T-cell (primary cell): ENCODE measurements around the gene SYT2. TPM values are rescaled to one million over a fixed set of nuclear protein-coding genes. Genes with fewer than 3 reads are reported as not detected.
"Not testable (repeated sequence)": the region's sequence is repeated elsewhere in the genome, so short reads cannot be mapped to it uniquely, and the experiment has no call there.

Experiments
- ATAC-seq, 4 experiments: fragments of 200-7000 bp in 3 of 4; fragments of 150-1000 bp in 1 of 4; cut with Tn5 transposase; replicated peaks in 1 of 4; 1 replicate in 3 of 4; 2 replicates in 1 of 4; pipeline ENCODE4 v1.10.0; 2021; ENCODE audit warnings: moderate library complexity in 3 of 4, mild to moderate bottlenecking in 2 of 4, moderate number of reproducible peaks in 1 of 4
- CTCF ChIA-PET, 2 donors: fragments of 300-600 bp; sonication (Branson Sonifier 250); formaldehyde crosslinking; loops; one replicate each; lab custom pipeline; 2022; ENCODE audit warnings: antibody characterized with exemption in 2 of 2; lab: Charles Lee
- POLR2A ChIA-PET, 2 donors: fragments of 300-600 bp; sonication (Branson Sonifier 250); formaldehyde crosslinking; loops; one replicate each; lab custom pipeline; 2022; ENCODE audit warnings: antibody characterized with exemption in 2 of 2; lab: Charles Lee
- DNase-seq, 35 experiments: peaks; one replicate each; pipeline versions ENCODE4 v3.0.0 to v3.0.0-alpha.2; 2013 to 2023
- H3K27ac ChIP-seq: one replicate; pipeline ENCODE4 v1.5.1; 2013; ENCODE audit warnings: low read length
- H3K27me3 ChIP-seq, 2 experiments: replicated peaks in 1 of 2; 1 replicate in 1 of 2; 2 replicates in 1 of 2; pipeline versions ENCODE4 v1.6.1 to v1.7.0; 2013; ENCODE audit warnings: low read length in 1 of 2, mixed read lengths in 1 of 2; ENCODE audit not compliant: control insufficient read depth in 2 of 2, insufficient read depth in 2 of 2; ENCODE audit errors: extremely low read depth in 1 of 2
- H3K36me3 ChIP-seq, 2 donors: 1 replicate in 1 of 2; 2 replicates in 1 of 2; pipeline versions ENCODE4 v1.6.1 to v1.7.0; 2013; ENCODE audit warnings: low read length in 1 of 2; ENCODE audit not compliant: control insufficient read depth in 2 of 2, insufficient read depth in 1 of 2; ENCODE audit errors: extremely low read depth in 1 of 2
- H3K4me1 ChIP-seq, 2 experiments: 1 replicate in 1 of 2; 2 replicates in 1 of 2; pipeline versions ENCODE4 v1.6.1 to v1.7.0; 2013; ENCODE audit warnings: low read length in 2 of 2, mixed read lengths in 1 of 2; ENCODE audit not compliant: insufficient read depth in 2 of 2, control insufficient read depth in 1 of 2; ENCODE audit errors: extremely low read depth in 1 of 2
- H3K4me3 ChIP-seq, 2 donors: 1 replicate in 1 of 2; 2 replicates in 1 of 2; pipeline versions ENCODE4 v1.5.1 to v1.7.0; 2013; ENCODE audit warnings: mild to moderate bottlenecking in 2 of 2, low read length in 1 of 2, moderate library complexity in 1 of 2; ENCODE audit not compliant: control insufficient read depth in 1 of 2; ENCODE audit errors: extremely low read depth in 1 of 2
- H3K9me3 ChIP-seq: 2 replicates; pipeline ENCODE4 v1.7.0; 2013
- H3K27ac Mint-ChIP-seq, 2 donors: one replicate each; pipeline ENCODE4 v1.8.0; 2020 to 2021; ENCODE audit warnings: mild to moderate bottlenecking in 2 of 2, mixed read lengths in 2 of 2
- H3K27me3 Mint-ChIP-seq, 2 donors: one replicate each; pipeline ENCODE4 v1.8.0; 2021 to 2022; ENCODE audit warnings: mixed read lengths in 2 of 2
- H3K36me3 Mint-ChIP-seq: one replicate; pipeline ENCODE4 v1.8.0; 2021; ENCODE audit warnings: mixed read lengths
- H3K4me1 Mint-ChIP-seq, 3 donors: one replicate each; pipeline ENCODE4 v1.8.0; 2020 to 2022; ENCODE audit warnings: mixed read lengths in 3 of 3, mild to moderate bottlenecking in 1 of 3
- H3K4me3 Mint-ChIP-seq, 3 donors: one replicate each; pipeline ENCODE4 v1.8.0; 2020 to 2022; ENCODE audit warnings: mild to moderate bottlenecking in 3 of 3, mixed read lengths in 3 of 3, moderate library complexity in 3 of 3
- H3K9me3 Mint-ChIP-seq, 3 donors: one replicate each; pipeline ENCODE4 v1.8.0; 2020 to 2022; ENCODE audit warnings: mixed read lengths in 3 of 3
- WGBS: methylation state at CpG from one replicate; pipeline ENCODE4 v1.1.5; 2013; ENCODE audit warnings: missing lambda C conversion rate; ENCODE audit not compliant: insufficient coverage; 5-methylcytosine and 5-hydroxymethylcytosine counted together
- total RNA-seq, 35 experiments: library from RNA in 6 of 35; stranded (reverse) in 6 of 35; fragments of 120-200 nt in 1 of 35; gene quantifications; one replicate each; pipeline versions ENCODE4 v1.2.1 to v1.2.4 and lab custom pipeline; 2013 to 2026

SYT2 gene
- total RNA-seq, 5 donors from 2014 or later (not counting 1 experiment from before 2014, with no cell fraction given): 0.03 to 0.07 (median 0.06) TPM; not detected in 2

DNA sequence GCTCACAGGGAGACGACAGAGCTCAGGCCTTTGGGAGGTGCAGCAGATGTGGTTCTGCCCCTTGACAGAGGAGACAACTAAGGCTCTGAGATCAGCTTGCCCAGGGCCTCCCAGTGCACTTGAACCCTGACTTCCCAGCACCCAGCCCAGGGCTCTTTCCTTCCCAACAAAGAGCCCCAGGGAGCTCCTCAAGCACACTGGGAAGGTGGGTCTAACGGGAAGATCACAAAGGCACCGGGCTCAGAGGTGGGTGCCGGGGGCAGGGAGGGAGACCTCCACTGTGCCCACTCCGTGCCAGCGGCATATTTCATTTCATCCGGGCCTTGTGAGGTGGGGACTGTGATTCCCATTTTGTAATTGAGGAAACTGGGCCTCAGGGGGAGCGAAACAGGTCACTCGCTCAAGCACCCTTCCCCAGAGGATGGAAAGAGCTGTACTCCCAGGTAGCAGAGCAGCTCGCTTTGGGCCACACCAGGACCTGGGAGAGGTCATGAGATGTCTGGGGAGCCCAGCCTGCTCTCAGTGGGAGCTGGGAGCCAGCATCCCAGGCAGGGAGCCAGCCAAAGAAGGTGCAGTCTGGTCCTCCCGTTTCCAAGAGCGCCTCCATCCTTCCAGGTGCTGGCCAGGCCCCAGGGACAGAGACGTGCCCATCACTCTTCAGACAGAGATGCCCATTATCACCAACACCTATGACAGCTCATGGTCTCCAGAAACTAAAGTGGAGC lies 82.3 kb downstream of the SYT2 start:
- 89% methylated on average over 12 of the region's 13 CpGs for WGBS
- H3K9me3 Mint-ChIP-seq: no peaks in the 10 kb centered on the region
- no peak for ATAC-seq
- peak overlapping the region in 1 of 2 donors; percentile 16 for H3K27ac Mint-ChIP-seq
- peaks cover 6 to 73% of the 10 kb centered on the region in 2 experiments for H3K4me1 ChIP-seq
- POLR2A ChIA-PET: no interaction called here
- H3K4me3 ChIP-seq: no peak overlapping the region
- DNase-seq: no peak
- H3K9me3 ChIP-seq: no peaks in the 10 kb centered on the region
- H3K27ac ChIP-seq: no peak overlapping the region
- peaks cover 5 to 25% of the 10 kb centered on the region in 2 donors for H3K27me3 Mint-ChIP-seq
- CTCF ChIA-PET: interaction anchor here in 1 of 2 donors (0.7 kb wide), 1 partner anchor 82 kb away, joined by 3 read pairs; no protein-coding TSS in a partner anchor
- H3K4me1 Mint-ChIP-seq: peaks cover 43 to 56% (median 52%) of the 10 kb centered on the region in 3 donors
- no peaks in the 10 kb centered on the region for H3K36me3 ChIP-seq
- H3K36me3 Mint-ChIP-seq: no peaks in the 10 kb centered on the region
- peaks cover 0 to 68% of the 10 kb centered on the region in 2 experiments for H3K27me3 ChIP-seq
- H3K4me3 Mint-ChIP-seq: peak overlapping the region in 1 of 3 donors; percentile 67

DNA sequence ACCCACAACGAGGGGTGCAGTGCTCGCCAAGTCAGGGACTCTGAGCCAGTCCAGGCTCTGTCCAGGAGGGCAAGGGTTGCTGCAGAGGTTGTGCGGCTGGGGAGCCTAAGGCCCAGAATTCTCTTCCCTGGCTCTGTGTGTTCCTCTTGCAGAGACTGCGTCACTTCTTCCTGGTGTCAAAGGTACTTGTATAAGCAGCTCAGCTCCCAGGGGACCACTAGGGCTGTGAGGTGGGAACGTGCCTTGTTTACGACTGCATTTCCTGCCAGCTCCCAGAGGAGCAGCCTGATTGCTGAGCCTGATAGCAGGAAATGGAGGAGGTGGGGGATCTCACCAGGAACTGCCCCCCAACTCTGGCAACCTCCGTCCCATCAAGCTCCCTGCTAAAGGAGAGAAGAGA lies 83.2 kb downstream of the SYT2 start:
- H3K4me3 Mint-ChIP-seq, POLR2A ChIA-PET, H3K4me3 ChIP-seq, H3K36me3 Mint-ChIP-seq, H3K27ac ChIP-seq, H3K9me3 Mint-ChIP-seq, DNase-seq, H3K36me3 ChIP-seq, ATAC-seq, H3K9me3 ChIP-seq: not testable (repeated sequence)
- CTCF ChIA-PET: interaction anchor here in 1 of 2 donors (0.5 to 0.7 kb wide), 2 partner anchors 81 to 1765 kb away, joined by 3 to 12 read pairs; no protein-coding TSS in a partner anchor
- peaks cover 5 to 17% of the 10 kb centered on the region in 2 donors for H3K27me3 Mint-ChIP-seq
- WGBS: 93% methylated on average over 2 of the region's 7 CpGs
- peak overlapping the region in 1 of 2 donors; percentile 11 for H3K27ac Mint-ChIP-seq
- Histone ChIP-seq H3K4me1 (peaks cover 6 to 72% of the 10 kb centered on the region in 2 experiments), H3K27me3 (peaks cover 0 to 66% of the 10 kb centered on the region in 2 experiments)
- H3K4me1 Mint-ChIP-seq: peaks cover 43 to 56% (median 52%) of the 10 kb centered on the region in 3 donors

DNA sequence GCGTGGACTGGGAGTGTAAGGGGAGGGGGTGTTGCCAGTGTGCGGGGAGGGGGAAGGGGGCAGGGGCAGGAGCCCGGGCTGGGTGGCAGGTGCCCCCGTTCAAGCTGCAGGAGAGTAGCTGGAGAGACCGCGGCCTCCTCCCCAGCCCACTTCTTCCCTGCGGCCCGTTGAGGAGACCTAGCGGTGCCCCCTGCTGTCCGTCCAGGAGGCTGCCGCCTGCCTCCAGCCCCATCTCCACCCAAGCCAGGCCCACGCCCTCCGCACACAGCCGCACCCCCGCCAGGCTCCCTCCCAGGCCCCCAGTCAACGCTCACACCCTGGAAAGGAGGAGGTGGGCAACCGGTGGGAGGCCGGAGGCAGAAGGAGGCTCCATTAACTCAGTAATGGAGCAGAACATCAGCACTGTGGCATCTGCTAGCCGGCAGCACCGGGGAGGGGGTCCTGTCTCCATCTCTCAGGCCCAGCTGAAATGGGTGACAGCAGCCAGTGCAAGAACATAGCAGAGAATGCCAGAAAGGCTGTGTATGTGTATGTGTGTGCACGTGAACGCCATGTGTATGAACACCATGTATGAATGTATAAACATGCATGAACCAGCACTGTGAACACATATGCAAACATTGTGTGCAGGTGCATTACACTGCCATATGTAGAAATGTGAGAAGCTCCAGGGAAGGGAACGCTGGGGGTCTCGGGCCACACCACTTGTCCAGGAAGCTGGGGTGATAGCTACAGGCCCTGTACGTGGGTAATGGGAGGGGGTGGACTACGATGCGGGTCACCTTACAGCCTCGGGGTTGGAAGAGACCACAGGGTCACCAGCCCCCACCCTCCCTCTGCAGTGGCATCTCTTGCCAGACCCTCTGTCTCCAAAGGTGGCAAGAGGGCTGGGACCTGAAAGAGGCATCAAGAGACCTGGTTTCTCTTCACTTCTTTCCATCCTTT lies 84.6 kb downstream of the SYT2 start:
- ATAC-seq: peak; percentile 46 to 54 (median 52)
- H3K27ac Mint-ChIP-seq: no peak overlapping the region
- peaks cover 40 to 47% (median 43%) of the 10 kb centered on the region in 3 donors for H3K4me1 Mint-ChIP-seq
- no peak overlapping the region for H3K4me3 ChIP-seq
- peaks cover 6 to 59% of the 10 kb centered on the region in 2 experiments for H3K4me1 ChIP-seq
- peak; percentile 13 to 70 (median 46) for DNase-seq
- no peak overlapping the region for H3K4me3 Mint-ChIP-seq
- no peaks in the 10 kb centered on the region for H3K36me3 ChIP-seq
- H3K36me3 Mint-ChIP-seq: no peaks in the 10 kb centered on the region
- ChIA-PET CTCF (interaction anchor here in 1 of 2 donors (0.7 to 1.1 kb wide), 2 partner anchors 162 to 662 kb away, joined by 3 to 4 read pairs; no protein-coding TSS in a partner anchor), POLR2A (interaction anchor here in 1 of 2 donors (0.6 kb wide), 1 partner anchor 164 kb away, joined by 4 read pairs; no protein-coding TSS in a partner anchor)
- H3K9me3 ChIP-seq: no peaks in the 10 kb centered on the region
- no peak overlapping the region for H3K27ac ChIP-seq
- 49% methylated on average over 13 of the region's 28 CpGs for WGBS
- H3K27me3 ChIP-seq: peaks cover 0 to 56% of the 10 kb centered on the region in 2 experiments
- no peaks in the 10 kb centered on the region for H3K9me3 Mint-ChIP-seq
- peaks cover 8% of the 10 kb centered on the region in 2 donors for H3K27me3 Mint-ChIP-seq

DNA sequence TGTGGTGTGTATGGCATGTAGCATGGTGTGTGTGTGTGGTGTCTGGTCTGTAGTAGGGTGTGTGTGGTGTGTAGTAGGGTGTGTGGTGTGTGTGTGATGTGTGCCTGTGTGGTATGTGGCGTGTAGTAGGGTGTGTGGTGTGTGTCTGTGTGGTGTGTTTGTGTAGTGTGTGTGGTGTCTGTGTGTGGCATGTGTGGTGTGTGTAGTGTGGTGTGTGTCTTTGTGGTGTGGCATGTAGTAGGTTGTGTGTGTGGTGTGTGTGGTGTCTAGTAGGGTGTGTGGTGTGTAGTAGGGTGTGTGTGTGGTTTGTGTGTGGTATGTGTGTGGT lies 85.5 kb downstream of the SYT2 start:
- no peaks in the 10 kb centered on the region for H3K36me3 ChIP-seq
- POLR2A ChIA-PET: no interaction called here
- H3K27me3 Mint-ChIP-seq: peaks cover 5 to 8% of the 10 kb centered on the region in 2 donors
- no peaks in the 10 kb centered on the region for H3K9me3 Mint-ChIP-seq
- H3K27me3 ChIP-seq: peaks cover 0 to 52% of the 10 kb centered on the region in 2 experiments
- CTCF ChIA-PET: no interaction called here
- peaks cover 30 to 38% (median 35%) of the 10 kb centered on the region in 3 donors for H3K4me1 Mint-ChIP-seq
- H3K4me3 ChIP-seq: no peak overlapping the region
- no peak overlapping the region for H3K27ac Mint-ChIP-seq
- no peaks in the 10 kb centered on the region for H3K9me3 ChIP-seq
- peaks cover 6 to 49% of the 10 kb centered on the region in 2 experiments for H3K4me1 ChIP-seq
- H3K36me3 Mint-ChIP-seq: no peaks in the 10 kb centered on the region
- WGBS: 90% methylated on average over 1 of the region's 1 CpG
- ATAC-seq (no peak), DNase-seq (peak in 1 of 35 experiments; percentile 20)
- H3K27ac ChIP-seq: no peak overlapping the region
- no peak overlapping the region for H3K4me3 Mint-ChIP-seq

DNA sequence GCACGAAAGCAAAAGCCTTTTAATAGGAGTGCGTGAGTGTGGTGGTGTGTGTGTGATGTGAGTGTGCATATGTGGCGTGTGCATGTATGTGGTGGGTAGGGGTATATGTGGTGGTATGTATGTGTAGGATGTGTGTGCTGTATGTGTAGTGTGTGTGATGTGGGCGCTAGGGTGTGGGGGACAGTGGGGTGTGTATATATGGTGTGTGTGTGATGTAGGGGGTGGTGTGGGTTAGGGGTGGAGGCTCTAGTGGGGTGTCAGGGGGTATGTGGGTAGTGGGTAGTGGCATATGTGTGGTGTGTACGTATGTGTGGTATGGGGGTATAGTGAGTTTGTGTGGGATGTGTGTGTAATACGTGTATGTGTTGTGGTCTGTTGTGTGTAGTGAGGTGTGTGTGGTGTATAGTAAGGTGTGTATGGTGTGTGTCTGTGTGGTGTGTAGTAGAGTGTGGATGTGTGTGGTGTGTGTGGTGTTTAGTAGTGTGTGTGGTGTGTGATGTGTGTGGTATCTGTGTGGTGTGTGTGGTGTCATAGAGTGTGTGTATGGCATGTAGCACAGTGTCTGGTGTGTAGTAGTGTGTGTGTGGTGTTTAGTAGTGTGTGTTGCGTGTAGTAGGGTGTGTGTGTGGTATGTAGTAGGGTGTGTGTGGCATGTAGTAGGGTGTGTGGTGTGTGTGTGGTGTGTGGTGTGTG lies 86.0 kb downstream of the SYT2 start:
- Mint-ChIP-seq H3K27ac (no peak overlapping the region), H3K27me3 (peaks cover 5 to 12% of the 10 kb centered on the region in 2 donors), H3K4me1 (peaks cover 25 to 33% (median 29%) of the 10 kb centered on the region in 3 donors), H3K36me3 (no peaks in the 10 kb centered on the region), H3K4me3 (no peak overlapping the region), H3K9me3 (no peaks in the 10 kb centered on the region)
- ChIA-PET CTCF (no interaction called here), POLR2A (no interaction called here)
- Histone ChIP-seq H3K4me1 (peaks cover 6 to 44% of the 10 kb centered on the region in 2 experiments), H3K9me3 (no peaks in the 10 kb centered on the region), H3K4me3 (no peak overlapping the region), H3K27ac (no peak overlapping the region), H3K36me3 (no peaks in the 10 kb centered on the region), H3K27me3 (peaks cover 0 to 56% of the 10 kb centered on the region in 2 experiments)
- DNase-seq: no peak
- 91% methylated on average over 7 of the region's 7 CpGs for WGBS
- ATAC-seq: no peak
